ENCODE results near the gene TMEM175.
"Not testable (repeated sequence)": the region's sequence is repeated elsewhere in the genome, so short reads cannot be mapped to it uniquely, and the experiment has no call there.

Gene TMEM175

DNA sequence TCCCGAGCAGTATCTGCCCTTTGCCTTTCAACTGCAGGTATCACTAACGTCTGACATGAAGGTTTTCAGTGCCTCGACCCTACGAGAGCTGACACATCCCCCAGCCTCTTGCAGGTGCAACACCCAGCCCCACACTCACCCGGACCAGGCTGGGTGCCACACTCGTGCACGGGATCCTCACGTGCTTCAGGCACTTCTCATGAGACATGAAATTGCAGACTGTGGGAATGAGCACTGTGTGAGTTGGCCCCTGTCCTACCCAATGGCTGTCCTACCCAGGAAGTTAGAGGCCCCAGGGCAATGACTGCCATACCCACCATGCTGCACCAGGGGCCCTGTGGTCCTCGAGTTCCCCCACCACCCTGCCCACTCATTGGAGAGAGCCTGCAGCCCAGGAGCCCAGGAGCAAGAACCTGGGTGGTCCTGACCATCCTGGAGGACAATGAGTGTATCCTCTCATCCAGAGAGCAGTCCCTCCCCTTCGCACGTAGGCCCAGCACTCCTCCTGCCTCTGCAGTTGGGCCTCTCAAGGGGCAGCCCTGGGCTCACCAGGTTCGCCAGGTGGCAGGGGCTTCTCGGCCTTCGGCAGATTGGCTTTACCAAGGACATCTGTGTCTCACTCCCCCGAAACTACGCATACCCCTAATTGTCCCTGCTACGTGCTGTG is 38.7 kb downstream of the TMEM175 start:
- no peak for DNase-seq (ENCODE audit: low read depth)

- no peak for DNase-seq (ENCODE audit: low read depth)
These were observed 39.6 kb downstream of the TMEM175 start for GRCh38 chr4:971666-972500.

- no peak for DNase-seq (ENCODE audit: low read depth)
These were observed 40.6 kb downstream of the TMEM175 start for GRCh38 chr4:972651-973424.

GRCh38 chr4:973431-974397 is 41.5 kb downstream of the TMEM175 start, which contains the start of gene DGKQ:
Gene DGKQ (minus strand): TSS chr4:973569. CDS start chr4:973482, 87 bp downstream.
- DNase-seq (ENCODE audit: low read depth): no peak

DNA sequence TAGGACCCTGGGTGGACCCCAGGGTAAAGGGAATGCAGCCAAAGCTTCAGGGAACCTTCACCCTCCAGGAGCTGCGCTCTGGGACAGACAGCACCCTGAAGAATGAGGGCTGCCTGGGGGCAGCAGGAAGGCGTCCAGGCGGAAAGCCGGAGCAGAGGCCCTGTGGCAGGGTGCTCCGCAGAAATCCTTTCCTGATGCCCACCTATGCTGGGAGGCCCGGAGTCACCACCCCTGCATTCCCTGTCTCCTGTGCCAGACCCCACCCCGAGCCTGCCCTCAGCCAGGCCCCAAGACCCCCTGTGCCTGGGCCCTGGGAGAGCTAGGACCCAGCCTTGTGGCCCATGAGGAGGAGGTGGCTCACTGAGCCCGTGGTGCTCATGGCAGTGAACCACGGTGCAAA is 42.4 kb downstream of the TMEM175 start:
- no peak for DNase-seq (ENCODE audit: low read depth)

DNA sequence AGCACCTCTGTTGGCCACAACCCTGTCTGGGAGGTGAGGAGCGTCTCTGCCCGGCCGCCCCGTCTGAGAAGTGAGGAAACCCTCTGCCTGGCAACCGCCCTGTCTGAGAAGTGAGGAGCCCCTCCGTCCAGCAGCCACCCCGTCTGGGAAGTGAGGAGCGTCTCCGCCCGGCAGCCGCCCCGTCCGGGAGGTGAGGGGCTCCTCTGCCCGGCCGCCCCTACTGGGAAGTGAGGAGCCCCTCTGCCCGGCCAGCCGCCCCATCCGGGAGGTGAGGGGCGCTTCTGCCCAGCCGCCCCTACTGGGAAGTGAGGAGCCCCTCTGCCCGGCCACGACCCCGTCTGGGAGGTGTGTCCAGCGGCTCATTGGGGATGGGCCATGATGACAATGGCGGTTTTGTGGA is 43.8 kb downstream of the TMEM175 start:
- DNase-seq (ENCODE audit: low read depth): not testable (repeated sequence)

DNA sequence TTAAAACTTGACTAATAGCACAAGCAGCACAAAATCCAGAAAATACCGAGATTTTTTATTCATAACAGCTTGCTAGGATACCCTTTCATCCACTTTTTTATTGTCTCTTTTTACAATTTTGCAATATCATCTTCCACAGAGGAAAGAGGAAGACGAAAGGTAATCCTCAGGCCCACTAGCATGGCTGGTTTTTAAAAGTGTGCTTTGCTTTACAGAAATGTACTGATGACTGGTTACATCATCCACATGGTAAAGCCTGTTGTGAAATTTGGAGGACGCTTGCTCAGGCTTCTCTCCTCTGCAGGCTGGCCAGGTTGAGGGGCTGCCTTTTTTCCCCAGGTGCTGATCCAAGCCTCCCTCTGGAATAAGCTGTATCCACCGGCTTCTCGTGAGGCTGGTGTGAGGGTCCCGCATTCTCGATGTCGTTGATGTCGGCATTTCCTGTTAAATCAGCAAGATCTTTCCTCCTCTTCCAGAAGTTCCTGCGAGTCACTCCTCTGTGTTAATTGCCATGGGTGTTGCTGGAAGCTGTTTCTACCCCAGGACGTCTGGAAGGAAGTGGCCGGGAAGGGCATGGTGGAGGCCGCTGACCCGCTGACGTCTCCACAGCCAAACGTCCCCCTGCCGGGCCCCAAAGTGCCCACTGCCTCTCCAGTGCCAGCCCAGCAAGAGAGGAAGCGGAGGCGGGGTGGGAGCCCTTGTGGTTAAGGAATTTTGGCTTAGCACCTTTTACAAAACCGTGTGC is 46.9 kb downstream of the TMEM175 start:
- no peak for DNase-seq (ENCODE audit: low read depth)

DNA sequence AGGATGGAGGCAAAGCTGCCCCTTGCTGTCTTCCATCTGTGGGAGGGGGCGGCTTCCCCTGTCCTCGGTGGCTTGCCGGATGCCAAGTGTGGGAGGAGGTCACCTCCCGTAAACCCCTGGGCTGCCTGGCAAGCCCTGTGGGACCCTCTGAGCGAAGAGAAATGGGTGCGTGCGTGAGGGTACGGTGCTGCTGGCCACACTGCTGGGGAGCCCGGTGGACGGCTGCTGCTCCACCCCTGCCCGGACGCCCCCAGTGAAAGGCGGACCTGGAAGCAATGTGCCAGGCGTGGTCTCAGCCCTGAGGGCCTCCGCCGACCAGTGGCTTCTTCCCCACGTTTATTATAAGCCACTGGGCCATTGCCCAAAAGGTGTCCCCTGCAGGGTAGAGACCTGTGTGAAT is 50.0 kb downstream of the TMEM175 start:
- no peak for DNase-seq (ENCODE audit: low read depth)

DNA sequence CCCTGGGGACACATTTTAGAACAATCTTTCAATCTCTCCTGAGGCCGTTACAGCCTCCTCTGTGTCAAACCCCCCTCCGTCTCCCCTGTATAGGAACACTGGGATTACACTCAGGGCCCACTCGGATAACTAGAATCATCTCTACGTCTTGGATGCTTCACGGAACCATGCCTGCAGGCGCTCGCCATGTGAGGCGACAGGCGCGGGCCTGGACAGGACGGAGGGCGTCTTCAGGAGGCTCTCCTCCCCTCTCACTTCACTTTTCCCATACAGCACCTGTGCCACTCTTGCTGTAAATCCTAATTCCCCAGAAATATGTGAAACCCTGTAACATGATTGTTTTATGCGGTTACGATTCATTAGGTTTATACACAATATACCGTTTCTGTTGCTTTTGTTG is 50.6 kb downstream of the TMEM175 start:
- no peak for DNase-seq (ENCODE audit: low read depth)

- no peak for DNase-seq (ENCODE audit: low read depth)
These were observed 52.2 kb downstream of the TMEM175 start for GRCh38 chr4:984336-985054.

DNA sequence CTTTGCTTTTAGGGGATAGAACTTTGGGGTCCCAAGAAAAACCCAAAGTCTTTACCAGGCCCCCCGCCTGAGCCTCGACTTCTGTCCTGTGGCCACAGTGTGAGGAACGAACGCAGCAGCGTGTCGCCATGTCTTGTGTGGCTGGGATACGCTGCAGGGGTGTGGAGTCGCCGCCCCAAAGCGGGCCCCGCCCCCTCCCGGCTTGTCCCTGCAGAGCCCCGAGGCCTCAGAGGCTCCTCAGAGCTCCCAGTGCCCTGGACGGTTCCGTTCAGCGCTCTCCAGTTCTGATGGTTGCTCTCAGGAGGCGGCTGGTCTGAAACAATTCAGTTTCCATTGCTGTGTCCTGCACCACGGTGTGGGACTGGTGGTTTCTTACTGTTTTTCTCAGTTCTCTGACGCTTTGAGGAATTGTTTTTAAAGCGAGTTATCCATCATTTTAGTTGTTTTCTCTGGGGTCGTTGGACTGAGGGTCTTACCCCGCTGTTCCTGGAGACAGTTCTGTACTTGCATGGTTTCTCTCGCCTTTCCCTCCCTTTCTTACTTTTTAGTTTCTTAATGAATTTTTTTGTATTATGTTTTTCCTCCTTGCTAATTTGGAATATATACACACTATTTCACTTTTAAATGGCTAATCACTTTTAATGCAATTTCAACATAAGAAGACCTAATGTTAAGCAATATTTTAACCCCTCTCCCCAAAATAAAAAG is 53.0 kb downstream of the TMEM175 start:
- DNase-seq (ENCODE audit: low read depth): no peak

DNA sequence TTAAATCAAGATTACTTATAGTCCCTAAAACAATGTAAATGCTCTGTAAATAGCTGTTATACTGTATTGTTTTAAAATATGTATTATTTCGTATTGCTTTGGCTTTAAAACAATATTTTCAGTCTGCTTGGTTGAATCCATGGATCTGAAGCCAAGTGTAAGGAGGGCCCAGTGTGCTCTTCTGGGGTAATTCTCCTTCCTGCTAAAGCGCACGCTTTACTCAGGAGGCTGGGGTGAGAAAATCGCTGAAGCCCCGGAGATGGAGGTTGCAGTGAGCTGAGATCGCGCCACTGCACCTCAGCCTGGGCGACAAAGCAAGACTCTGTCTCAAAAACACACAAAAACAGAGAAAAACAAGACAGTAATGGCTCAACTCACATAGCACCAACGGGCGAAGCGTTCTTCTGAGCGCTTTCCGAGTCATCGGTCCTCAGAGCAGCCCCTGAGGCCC is 54.2 kb downstream of the TMEM175 start:
- no peak for DNase-seq (ENCODE audit: low read depth)

DNA sequence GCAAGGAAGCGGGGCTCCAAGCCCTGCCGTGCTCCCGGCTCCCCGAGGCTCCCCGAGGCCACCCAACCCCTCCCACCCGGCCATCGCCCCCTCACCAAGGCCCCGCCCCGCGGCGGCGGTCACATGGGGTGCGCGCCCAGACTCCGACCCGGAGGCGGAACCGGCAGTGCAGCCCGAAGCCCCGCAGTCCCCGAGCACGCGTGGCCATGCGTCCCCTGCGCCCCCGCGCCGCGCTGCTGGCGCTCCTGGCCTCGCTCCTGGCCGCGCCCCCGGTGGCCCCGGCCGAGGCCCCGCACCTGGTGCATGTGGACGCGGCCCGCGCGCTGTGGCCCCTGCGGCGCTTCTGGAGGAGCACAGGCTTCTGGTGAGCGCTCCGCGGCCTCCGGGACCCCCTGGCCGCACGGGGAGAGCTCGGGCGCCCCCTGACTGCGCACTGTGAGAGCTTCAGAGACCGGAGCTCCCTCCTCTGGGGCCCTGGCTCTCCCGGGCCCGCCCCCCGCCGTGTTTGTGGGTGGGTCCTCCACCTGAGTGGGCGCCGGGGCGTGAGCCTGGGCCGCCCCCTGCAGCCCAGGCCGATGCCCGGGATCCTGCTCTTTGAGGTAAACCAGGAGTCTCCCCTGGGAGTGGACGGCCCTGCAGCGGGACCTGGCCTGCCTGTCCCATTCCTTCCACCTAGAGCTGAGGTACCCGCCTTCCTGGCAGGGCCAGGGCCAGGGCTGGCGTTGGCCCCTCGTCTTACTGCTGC is 54.8 kb downstream of the TMEM175 start, which contains the start of gene IDUA:
TSS of gene IDUA (plus strand) at position 166 of the 745 bp plus-strand sequence. CDS start at position 207, 41 bp downstream.
- DNase-seq (ENCODE audit: low read depth): no peak

- DNase-seq (ENCODE audit: low read depth): no peak
These were observed 55.6 kb downstream of the TMEM175 start for GRCh38 chr4:987624-988513.

DNA sequence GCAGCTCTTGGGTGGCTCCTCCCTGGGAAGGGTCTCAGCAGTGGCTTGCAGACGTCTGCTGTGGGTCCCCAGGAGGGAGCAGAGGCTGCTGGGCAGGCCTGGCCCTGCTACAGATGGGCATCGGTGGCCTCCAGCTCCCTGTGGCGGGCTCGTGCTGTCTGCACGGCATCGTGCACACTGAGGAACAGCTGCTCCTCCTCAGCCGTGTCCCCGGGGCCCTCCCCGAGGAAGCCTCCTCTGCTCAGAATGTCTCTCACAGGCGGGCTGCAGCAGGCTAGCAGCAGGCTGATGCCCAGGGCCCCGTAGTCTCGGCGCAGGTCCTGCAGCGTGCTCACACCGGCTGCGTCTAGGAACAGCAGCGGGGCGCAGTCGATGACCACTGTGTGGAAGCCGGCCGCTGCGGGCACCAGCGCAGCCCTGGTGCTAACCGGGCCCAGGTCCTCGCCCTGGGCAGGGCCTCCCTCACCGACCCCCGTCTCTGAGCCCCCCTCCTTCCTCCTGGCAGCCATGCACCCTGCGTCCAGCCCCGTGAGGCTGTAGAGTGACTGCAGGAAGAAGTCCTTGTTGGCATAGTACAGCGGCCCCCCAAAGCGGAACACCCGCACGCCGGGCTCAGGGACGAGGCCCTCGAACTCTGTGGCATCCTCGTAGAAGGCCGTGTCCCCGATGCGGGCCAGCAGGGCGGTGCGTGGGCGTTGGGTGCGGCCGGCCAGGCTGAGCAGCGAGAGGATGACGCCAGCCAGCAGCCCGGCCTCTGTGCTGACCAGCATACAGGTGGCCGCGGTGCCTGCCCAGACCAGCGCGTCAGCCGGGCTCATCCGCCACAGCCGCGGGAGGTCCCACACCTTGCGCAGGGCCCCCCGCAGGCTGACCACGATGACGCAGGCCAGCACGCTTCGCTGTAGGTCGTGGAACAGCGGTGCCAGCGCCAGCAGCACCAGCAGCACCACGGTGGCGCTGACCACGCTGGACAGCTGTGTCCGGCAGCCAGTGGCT is 56.8 kb downstream of the TMEM175 start:
- no peak for DNase-seq (ENCODE audit: low read depth)

Measured in GM04503 (cell line).